IPS-18c (cell line): ENCODE measurements around the gene MOB3B.

Experiments
- H3K4me3 ChIP-seq: 2 replicates; pipeline ENCODE4 v1.7.0; 2013; ENCODE audit warnings: low read depth, mild to moderate bottlenecking, low read length, moderate library complexity; ENCODE audit not compliant: insufficient read depth
- H3K9me3 ChIP-seq: one replicate; pipeline ENCODE4 v1.6.1; 2013; ENCODE audit warnings: mild to moderate bottlenecking, low read length, moderate library complexity; ENCODE audit not compliant: control insufficient read depth, insufficient read depth

The MOB3B gene

GRCh38 chr9:27445688-27446087 lies 83.9 kb downstream of the MOB3B start:
- Histone ChIP-seq H3K4me3 (no peak overlapping the region), H3K9me3 (no peaks in the 10 kb centered on the region)

- Histone ChIP-seq H3K9me3 (no peaks in the 10 kb centered on the region), H3K4me3 (no peak overlapping the region)
Measured at GRCh38 chr9:27445057-27445595, 84.5 kb downstream of the MOB3B start.

GRCh38 chr9:27442464-27442863 lies 87.2 kb downstream of the MOB3B start:
- no peak overlapping the region for H3K4me3 ChIP-seq
- no peaks in the 10 kb centered on the region for H3K9me3 ChIP-seq

GRCh38 chr9:27441741-27442070 lies 87.9 kb downstream of the MOB3B start:
- Histone ChIP-seq H3K9me3 (no peaks in the 10 kb centered on the region), H3K4me3 (no peak overlapping the region)

- H3K9me3 ChIP-seq: no peaks in the 10 kb centered on the region
- no peak overlapping the region for H3K4me3 ChIP-seq
Measured at GRCh38 chr9:27440888-27441740, 88.5 kb downstream of the MOB3B start.

GRCh38 chr9:27438522-27438921 lies 91.1 kb downstream of the MOB3B start:
- H3K9me3 ChIP-seq: no peaks in the 10 kb centered on the region
- H3K4me3 ChIP-seq: no peak overlapping the region

- H3K9me3 ChIP-seq: no peaks in the 10 kb centered on the region
- H3K4me3 ChIP-seq: no peak overlapping the region
Measured at GRCh38 chr9:27437652-27438373, 91.8 kb downstream of the MOB3B start.

GRCh38 chr9:27436234-27436633 lies 93.4 kb downstream of the MOB3B start:
- H3K9me3 ChIP-seq: no peaks in the 10 kb centered on the region
- H3K4me3 ChIP-seq: no peak overlapping the region

GRCh38 chr9:27433631-27434325 lies 95.8 kb downstream of the MOB3B start:
- Histone ChIP-seq H3K9me3 (no peaks in the 10 kb centered on the region), H3K4me3 (no peak overlapping the region)

- Histone ChIP-seq H3K9me3 (no peaks in the 10 kb centered on the region), H3K4me3 (no peak overlapping the region)
Measured at GRCh38 chr9:27432308-27432707, 97.3 kb downstream of the MOB3B start.

GRCh38 chr9:27431543-27432147 lies 98.0 kb downstream of the MOB3B start:
- H3K9me3 ChIP-seq: no peaks in the 10 kb centered on the region
- no peak overlapping the region for H3K4me3 ChIP-seq

- Histone ChIP-seq H3K4me3 (no peak overlapping the region), H3K9me3 (no peaks in the 10 kb centered on the region)
Measured at GRCh38 chr9:27430750-27431535, 98.7 kb downstream of the MOB3B start.

GRCh38 chr9:27429917-27430316 lies 99.7 kb downstream of the MOB3B start:
- Histone ChIP-seq H3K4me3 (no peak overlapping the region), H3K9me3 (no peaks in the 10 kb centered on the region)

GRCh38 chr9:27429436-27429835 lies 100.2 kb downstream of the MOB3B start:
- H3K4me3 ChIP-seq: no peak overlapping the region
- H3K9me3 ChIP-seq: no peaks in the 10 kb centered on the region

GRCh38 chr9:27428551-27428950 lies 101.1 kb downstream of the MOB3B start:
- no peaks in the 10 kb centered on the region for H3K9me3 ChIP-seq
- H3K4me3 ChIP-seq: no peak overlapping the region

GRCh38 chr9:27427272-27427643 lies 102.4 kb downstream of the MOB3B start:
- Histone ChIP-seq H3K9me3 (no peaks in the 10 kb centered on the region), H3K4me3 (no peak overlapping the region)
